ENCODE results near the gene PPP1R14D.
A peak's percentile ranks its signal among the peaks of the same experiment; 100 is the strongest.

Gene PPP1R14D

DNA sequence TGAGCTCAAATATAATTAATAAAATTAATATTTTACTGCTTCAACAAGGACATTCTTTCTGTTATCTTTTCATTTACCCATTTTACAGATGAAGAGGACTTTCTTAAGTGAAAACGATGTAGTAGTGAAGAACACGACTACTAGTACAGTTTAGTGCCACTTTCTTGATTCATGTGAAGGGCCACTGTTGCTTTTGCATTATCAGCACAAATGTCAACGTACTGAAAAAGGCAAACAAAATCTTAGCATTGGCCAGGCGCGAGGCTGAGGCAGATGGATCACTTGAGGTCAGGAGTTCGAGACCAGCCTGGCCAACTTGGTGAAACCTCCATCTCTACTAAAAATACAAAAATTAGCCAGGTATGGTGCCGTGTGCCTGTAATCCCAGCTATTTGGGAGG, 9.5 kb downstream of the PPP1R14D start:
- no peak for DNase-seq (ENCODE audit: low spot score)

GRCh38 chr15:40815042-40815698, 13.3 kb downstream of the PPP1R14D start:
- DNase-seq (ENCODE audit: low spot score) = no peak

- no peak for DNase-seq (ENCODE audit: low spot score)
Observed at GRCh38 chr15:40812721-40813425, 15.6 kb downstream of the PPP1R14D start.

DNA sequence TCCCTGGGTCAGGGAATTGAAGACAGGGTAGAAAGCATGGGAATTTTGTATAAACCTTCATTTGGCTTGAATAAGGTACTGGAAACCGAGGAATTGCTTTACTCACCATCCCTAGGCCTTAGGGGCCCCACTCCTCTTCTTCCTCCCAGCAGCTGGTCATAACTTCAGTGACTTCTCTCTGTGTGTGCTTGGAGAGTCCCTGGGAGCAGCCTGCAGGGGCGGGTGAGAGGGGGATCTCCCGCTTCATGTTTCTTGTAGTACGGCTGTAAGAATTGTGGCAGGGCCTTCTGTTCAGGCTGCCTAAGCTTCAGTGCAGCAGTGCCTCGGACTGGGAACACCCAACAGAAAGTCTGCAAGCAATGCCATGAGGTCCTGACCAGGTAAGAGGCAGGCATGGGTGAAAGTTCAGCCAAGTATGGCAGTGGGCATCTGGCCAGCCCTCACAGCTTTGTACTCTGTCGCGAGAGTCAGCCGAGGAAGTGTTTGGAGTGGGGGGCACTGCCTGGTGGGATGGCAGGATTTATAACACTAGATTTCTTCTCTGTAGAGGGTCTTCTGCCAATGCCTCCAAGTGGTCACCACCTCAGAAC, 19.6 kb downstream of the PPP1R14D start:
- DNase-seq (ENCODE audit: low spot score) = no peak

DNA sequence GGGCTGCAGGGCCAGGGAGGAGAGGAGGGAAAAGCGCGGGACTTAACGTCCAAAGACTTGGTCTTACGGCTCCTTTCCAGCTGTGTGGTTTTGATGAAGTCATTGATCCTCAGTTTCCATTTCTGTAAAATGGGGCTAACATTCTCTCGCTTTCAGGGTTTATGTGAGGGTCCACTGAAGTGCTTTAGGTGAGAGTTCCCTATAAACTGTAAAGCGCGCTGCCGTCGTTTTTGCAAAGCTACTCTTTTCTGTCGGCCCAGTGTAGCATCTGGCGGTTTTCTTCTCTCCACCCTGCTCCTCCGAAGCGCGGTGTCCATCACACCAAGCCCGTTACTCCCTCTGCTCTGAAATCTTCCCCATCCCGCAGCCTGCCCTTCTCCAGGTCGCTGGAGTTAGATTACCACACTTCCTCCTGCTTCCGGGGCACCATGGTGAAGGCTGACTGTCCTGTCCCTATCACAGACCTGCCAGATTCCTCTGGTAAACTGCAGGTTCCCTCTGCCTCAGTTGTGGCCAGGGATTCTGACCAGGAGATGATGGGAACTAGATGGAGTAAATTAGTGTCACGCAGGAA, 20.5 kb downstream of the PPP1R14D start:
- no peak for DNase-seq (ENCODE audit: low spot score)

DNA sequence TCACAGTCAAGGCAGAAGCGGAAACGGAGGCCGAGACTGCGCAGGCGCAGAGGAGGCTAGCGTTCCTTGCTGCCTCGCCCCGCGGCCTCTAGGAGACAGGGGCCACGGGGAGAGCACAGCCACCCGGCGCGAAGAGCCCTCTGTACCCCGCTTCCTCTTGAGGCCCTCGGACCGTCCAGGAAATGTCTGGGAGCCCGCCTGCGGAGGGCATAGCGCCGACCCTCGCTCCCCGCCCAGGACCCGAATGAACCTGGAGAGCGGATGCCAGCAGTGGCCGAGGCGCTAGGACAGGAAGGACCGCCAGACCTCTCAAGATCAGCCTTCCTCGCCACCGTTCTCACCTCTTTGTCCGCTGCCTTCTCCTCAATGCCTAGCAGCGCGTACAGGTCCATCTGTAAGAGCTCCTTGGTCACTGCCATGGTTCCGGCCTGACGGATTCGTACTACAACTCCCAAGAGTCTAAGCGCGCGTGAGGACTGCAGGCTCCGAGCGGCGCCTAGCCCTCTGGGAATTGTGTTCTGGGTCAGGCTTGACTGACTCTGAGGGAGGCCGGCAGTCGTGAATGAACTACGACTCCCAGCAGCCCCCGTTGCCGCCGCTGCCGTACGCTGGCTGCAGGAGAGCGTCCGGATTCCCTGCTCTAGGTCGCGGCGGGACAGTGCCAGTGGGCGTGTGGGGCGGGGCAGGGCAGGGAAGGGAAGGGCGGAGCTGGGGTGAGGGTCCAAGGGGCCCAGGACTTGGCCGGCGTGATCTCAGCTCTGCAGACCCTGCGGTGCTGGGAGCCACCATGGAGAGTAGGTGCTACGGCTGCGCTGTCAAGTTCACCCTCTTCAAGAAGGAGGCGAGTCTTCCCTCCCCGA, 21.2 kb downstream of the PPP1R14D start, which contains the start of the genes DNAJC17 and ZFYVE19:
Gene DNAJC17 (minus strand): TSS at position 446 of the 860 bp plus-strand sequence. CDS start 27 bp downstream, at position 419.
Gene ZFYVE19 (plus strand): TSS at position 62 of the 860 bp plus-strand sequence. CDS start 501 bp downstream, at position 563.
- peak; percentile 97 for DNase-seq (ENCODE audit: low spot score)

DNA sequence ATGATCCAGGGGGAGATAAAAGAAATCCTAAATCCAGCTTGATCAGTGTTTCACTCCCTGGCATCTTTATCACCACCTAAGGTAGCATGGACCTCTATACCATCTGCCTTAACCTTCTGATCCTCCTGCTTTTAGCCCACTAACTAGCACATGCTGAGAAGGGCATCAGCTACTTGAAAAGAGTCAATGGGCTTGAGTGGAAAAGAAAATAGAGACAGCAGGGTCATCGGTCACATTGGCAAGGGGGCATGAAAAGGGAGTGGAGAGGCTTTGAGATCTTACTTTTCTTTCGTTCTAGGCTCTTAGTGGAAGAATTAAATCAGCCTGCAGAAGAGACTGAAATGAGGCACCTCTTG, 21.9 kb downstream of the PPP1R14D start:
- DNase-seq (ENCODE audit: low spot score) = no peak

- no peak for DNase-seq (ENCODE audit: low spot score)
Observed at GRCh38 chr15:40803688-40804087, 24.8 kb downstream of the PPP1R14D start.

DNA sequence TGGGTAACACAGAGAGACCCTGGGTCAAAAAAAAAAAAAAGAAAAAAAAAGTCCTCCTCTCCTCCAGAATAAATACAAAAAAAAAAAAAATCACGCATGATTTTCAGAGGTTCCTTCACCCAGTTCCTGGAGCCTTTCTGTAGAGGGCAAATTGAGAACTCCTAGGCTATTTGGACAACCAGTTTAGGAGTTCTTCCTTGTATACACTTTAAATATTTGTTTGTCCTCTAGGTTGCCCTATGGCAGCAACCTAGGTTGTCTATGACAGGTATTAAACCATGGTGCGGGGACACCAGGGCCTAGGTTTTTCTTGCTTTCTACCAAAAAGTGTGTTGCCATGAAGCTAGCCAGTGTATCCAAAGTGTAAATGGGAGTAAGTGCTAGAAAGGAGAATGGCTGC, 25.4 kb downstream of the PPP1R14D start:
- DNase-seq (ENCODE audit: low spot score) = no peak

- DNase-seq (ENCODE audit: low spot score) = no peak
Observed at GRCh38 chr15:40799523-40799922, 29.0 kb downstream of the PPP1R14D start.

DNA sequence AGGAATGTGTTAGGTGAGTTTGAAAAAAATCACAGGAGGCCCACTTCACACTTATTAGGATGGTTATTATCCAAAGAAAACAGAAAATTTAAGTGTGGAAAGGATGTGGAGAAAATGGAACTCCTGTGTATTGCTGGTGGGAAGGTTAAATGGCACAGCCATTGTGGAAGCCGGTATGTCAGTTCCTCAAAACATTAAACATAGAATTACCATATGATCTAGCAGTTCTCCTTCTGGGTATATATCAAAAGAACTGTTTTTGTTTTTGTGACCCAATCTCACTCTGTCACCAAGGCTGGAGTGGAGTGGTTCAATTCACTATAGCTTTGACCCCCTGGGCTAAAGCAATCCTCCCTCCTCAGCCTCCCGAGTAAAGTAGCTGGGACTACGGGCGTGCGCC, 32.0 kb downstream of the PPP1R14D start:
- no peak for DNase-seq (ENCODE audit: low spot score)

GRCh38 chr15:40796041-40796440, 32.5 kb downstream of the PPP1R14D start:
- no peak for DNase-seq (ENCODE audit: low spot score)

- no peak for DNase-seq (ENCODE audit: low spot score)
Observed at GRCh38 chr15:40793216-40793989, 35.1 kb downstream of the PPP1R14D start.

- no peak for DNase-seq (ENCODE audit: low spot score)
Observed at GRCh38 chr15:40792394-40792793, 36.1 kb downstream of the PPP1R14D start.

DNA sequence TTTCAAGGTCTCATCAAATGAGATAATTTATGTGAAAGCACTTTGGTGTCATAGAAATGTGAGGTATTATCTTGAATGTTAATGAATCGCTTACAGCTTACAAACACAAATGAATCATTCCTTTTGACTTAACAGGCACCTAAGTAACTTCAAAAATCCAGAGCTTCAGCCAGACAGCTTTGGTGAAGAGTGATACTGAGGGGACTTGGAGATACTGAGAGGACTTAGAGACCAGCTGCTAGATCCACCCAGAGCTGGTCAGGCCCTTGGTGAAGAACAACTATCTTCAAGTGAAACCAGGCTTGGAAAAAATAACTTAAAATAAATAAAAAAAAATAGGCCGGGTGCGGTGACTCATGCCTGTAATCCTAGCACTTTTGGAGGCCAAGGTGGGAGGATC, 37.8 kb downstream of the PPP1R14D start:
- no peak for DNase-seq (ENCODE audit: low spot score)

DNA sequence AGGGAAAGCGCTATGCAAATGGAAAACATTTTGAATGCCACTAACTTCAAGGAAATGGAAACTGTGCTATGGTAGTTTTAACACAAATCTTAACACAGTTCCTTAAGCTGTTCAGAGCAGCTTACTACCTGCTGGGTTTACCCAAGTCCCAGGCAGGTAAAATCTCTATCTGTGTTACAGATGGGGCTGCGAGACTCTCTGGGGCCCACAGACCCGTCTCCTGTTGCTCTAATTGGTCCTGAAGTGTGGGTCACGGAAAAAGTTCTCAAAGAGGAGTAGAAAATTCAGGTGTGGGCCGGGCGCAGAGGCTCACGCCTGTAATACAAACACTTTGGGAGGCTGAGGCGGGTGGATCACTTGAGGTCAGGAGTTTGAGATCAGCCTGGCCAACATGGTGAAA, 38.5 kb downstream of the PPP1R14D start:
- DNase-seq (ENCODE audit: low spot score) = no peak

DNA sequence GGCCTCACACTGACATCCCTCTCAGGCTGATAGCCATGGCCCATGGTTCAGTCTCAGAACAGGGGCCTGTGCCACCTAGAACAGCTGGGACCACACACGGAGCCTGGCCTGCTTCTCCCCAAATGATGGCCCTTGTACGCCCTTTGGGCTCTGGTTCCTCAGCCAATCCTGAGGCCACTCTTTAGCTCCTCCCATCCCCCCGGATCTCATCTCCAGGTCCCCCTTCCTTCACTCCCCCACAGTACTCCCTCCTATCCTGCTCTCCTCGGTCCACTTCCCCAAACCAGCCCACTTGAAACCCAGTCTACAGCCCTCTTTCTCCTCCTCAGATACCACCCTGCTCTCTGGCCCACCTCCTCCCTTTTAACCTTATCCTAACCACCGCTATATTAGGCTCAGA, 39.4 kb downstream of the PPP1R14D start:
- DNase-seq (ENCODE audit: low spot score) = no peak

DNA sequence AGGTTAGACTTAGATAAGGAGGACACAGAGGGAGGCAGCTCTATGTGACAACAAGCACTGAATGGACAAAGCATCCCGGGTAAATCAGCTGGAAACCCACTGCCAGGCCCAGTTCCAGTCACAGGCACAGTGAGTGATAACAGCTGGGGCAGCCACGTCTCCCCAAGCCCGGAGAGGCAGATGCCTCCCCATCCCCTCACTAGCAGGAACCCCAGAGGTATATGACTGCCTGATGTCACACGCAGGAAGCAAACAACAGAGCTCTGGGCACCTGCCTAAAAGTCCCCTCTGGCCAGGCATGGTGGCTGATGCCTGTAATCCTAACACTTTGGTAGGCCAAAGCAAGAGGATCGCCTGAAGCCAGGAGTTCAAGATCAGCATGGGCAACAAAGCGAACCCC, 40.5 kb downstream of the PPP1R14D start:
- no peak for DNase-seq (ENCODE audit: low spot score)

DNA sequence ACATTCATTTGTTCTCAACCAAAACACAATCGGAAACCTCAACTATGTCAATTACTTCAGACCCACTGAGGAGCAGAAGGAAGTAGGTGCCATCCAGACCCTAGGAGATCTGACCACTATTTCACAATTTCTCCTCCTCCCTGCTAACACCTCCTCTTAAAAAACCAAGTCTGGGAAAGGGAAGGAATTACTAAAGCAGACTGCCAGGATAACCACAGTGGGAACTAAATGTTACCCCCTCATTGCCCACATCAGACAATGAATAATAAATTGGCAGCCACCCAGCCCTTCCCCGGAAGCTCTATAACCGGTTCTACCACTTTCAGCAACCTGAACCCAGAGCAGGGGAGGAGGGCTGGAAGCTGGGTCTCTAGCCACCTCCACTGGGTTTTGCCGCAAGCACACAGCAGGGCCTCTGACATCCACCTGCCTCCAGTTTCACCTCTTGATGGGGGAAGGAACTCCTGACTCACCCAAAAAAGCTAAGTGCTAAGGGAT, 41.1 kb downstream of the PPP1R14D start:
- no peak for DNase-seq (ENCODE audit: low spot score)

DNA sequence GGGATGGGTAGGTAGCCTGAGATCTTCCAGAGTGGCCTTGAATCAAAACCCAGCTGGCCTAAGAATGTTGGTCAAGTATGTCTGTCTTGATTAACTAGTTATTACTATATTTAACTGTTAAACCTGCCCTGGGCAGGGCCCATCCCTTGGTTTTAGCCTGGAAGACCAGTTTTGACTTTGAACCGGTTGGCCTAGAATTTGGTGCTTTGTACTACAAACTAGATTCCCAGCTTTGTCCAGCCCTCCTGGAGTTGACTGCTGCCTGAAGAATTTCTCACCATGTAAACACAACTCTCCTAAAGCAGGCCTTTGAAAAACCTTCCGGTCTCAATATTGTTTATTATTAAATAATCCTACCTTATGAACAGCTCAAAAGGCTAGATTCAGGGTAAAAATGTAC, 42.7 kb downstream of the PPP1R14D start:
- DNase-seq (ENCODE audit: low spot score) = no peak

- DNase-seq (ENCODE audit: low spot score) = no peak
Observed at GRCh38 chr15:40785164-40785563, 43.3 kb downstream of the PPP1R14D start.
